Endodermal cell (in vitro differentiated cells): Measurements from ENCODE around the gene HJURP. TPM values are rescaled to one million over a fixed set of nuclear protein-coding genes. Genes with fewer than 3 reads are reported as not detected.

Experiments used
- DNase-seq: peaks from one replicate; pipeline ENCODE4 v3.0.0-alpha.2; 2017
- H3K27ac ChIP-seq: 2 replicates; pipeline ENCODE4 v1.5.1; 2013; ENCODE audit warnings: mild to moderate bottlenecking, low read depth, low read length, moderate library complexity
- H3K27me3 ChIP-seq: 2 replicates; pipeline ENCODE4 v1.6.1; 2013; ENCODE audit warnings: mild to moderate bottlenecking, low read length, moderate library complexity; ENCODE audit not compliant: insufficient read depth, control insufficient read depth, poor library complexity, severe bottlenecking
- H3K36me3 ChIP-seq: 2 replicates; pipeline ENCODE4 v1.7.0; 2013; ENCODE audit warnings: mild to moderate bottlenecking, low read length, moderate library complexity; ENCODE audit not compliant: control insufficient read depth, insufficient read depth
- H3K4me1 ChIP-seq: one replicate; pipeline ENCODE4 v1.7.0; 2013; ENCODE audit warnings: low read length; ENCODE audit not compliant: control insufficient read depth, insufficient read depth
- H3K4me3 ChIP-seq: 2 replicates; pipeline ENCODE4 v1.5.1; 2013; ENCODE audit warnings: mild to moderate bottlenecking, low read length, moderate library complexity
- H3K9ac ChIP-seq: 2 replicates; pipeline ENCODE4 v1.6.1; 2013; ENCODE audit warnings: mild to moderate bottlenecking, low read length, moderate library complexity; ENCODE audit not compliant: poor library complexity, severe bottlenecking; ENCODE audit errors: extremely low read depth
- H3K9me3 ChIP-seq: 2 replicates; pipeline ENCODE4 v1.6.1; 2013; ENCODE audit warnings: mild to moderate bottlenecking, low read length, moderate library complexity; ENCODE audit not compliant: control insufficient read depth
- H3K27ac Mint-ChIP-seq: 2 replicates; pipeline ENCODE4 v1.8.0; 2020; ENCODE audit warnings: mixed read lengths
- H3K27me3 Mint-ChIP-seq: 2 replicates; pipeline ENCODE4 v1.8.0; 2021; ENCODE audit warnings: mild to moderate bottlenecking, mixed read lengths; ENCODE audit not compliant: insufficient read depth
- H3K36me3 Mint-ChIP-seq: 2 replicates; pipeline ENCODE4 v1.8.0; 2020; ENCODE audit warnings: low read depth, mixed read lengths
- H3K4me1 Mint-ChIP-seq: 2 replicates; pipeline ENCODE4 v1.8.0; 2020; ENCODE audit warnings: mixed read lengths
- H3K4me3 Mint-ChIP-seq: 2 replicates; pipeline ENCODE4 v1.8.0; 2020; ENCODE audit warnings: mild to moderate bottlenecking, moderate library complexity, mixed read lengths
- H3K9me3 Mint-ChIP-seq: 2 replicates; pipeline ENCODE4 v1.8.0; 2020; ENCODE audit warnings: mild to moderate bottlenecking, mixed read lengths
- WGBS, 2 experiments: methylation state at CpG; one replicate each; pipeline versions ENCODE4 v1.1.5 to v1.1.7; 2013; ENCODE audit warnings: missing lambda C conversion rate in 2 of 2, mixed read lengths in 1 of 2; ENCODE audit not compliant: insufficient coverage in 1 of 2, insufficient read length in 1 of 2; 5-methylcytosine and 5-hydroxymethylcytosine counted together
- long read RNA-seq, 4 experiments: library from polyadenylated mRNA in 2 of 4; library from RNA in 1 of 4; library from capped mRNA in 1 of 4; stranded (forward) in 3 of 4; unstranded in 1 of 4; transcript quantifications; one replicate each; pipeline ENCODE4 v2.0.0, GENCODE V29; 2020 to 2021; ENCODE audit warnings: inconsistent platforms in 1 of 4
- polyA plus RNA-seq, 2 experiments: library from polyadenylated mRNA; stranded (reverse); fragments of 50-300 nt; gene quantifications; one replicate each; pipeline ENCODE4 v1.2.3, GENCODE V29; 2013
- total RNA-seq, 2 donors: library from RNA; stranded (reverse); fragmentation: NEBNext Ultra II Directional in 1 of 2; extraction: Animal tissue kit (Norgen Biotek cat#: 25700) in 1 of 2; gene quantifications; 2 replicates in 1 of 2; 3 replicates in 1 of 2; pipeline ENCODE4 v1.2.1, GENCODE V29; 2021
- TF ChIP-seq, protein P1 (sequence below): fragments of 200-600 bp; sonication (generic); conservative IDR thresholded peaks from 2 replicates; pipeline ENCODE4 v1.5.0; 2021; ENCODE audit warnings: antibody characterized with exemption, mild to moderate bottlenecking

HJURP gene, protein sequence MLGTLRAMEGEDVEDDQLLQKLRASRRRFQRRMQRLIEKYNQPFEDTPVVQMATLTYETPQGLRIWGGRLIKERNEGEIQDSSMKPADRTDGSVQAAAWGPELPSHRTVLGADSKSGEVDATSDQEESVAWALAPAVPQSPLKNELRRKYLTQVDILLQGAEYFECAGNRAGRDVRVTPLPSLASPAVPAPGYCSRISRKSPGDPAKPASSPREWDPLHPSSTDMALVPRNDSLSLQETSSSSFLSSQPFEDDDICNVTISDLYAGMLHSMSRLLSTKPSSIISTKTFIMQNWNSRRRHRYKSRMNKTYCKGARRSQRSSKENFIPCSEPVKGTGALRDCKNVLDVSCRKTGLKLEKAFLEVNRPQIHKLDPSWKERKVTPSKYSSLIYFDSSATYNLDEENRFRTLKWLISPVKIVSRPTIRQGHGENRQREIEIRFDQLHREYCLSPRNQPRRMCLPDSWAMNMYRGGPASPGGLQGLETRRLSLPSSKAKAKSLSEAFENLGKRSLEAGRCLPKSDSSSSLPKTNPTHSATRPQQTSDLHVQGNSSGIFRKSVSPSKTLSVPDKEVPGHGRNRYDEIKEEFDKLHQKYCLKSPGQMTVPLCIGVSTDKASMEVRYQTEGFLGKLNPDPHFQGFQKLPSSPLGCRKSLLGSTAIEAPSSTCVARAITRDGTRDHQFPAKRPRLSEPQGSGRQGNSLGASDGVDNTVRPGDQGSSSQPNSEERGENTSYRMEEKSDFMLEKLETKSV
- total RNA-seq, result 10 to 100 TPM; 39.4 to 78.9 TPM
- polyA plus RNA-seq (2013, experiment 1 of 2), result 64.5 TPM
- polyA plus RNA-seq (2013, experiment 2 of 2), result 61.4 TPM
- long read RNA-seq, experiment 1, transcript HJURP-202 (9 exons, 3,187 nt), result major isoform, 12 of 27 reads
- long read RNA-seq, experiment 1, partial matches to known transcripts, result 13 of 27 reads
- long read RNA-seq, experiment 1, other reads (novel, unspliced or antisense), result 2 of 27 reads
- long read RNA-seq, experiment 2, transcript HJURP-202 (9 exons, 3,187 nt), result major isoform, 108 of 123 reads
- long read RNA-seq, experiment 2, partial matches to known transcripts, result 5 of 123 reads
- long read RNA-seq, experiment 2, other reads (novel, unspliced or antisense), result 10 of 123 reads
- long read RNA-seq, experiment 3, transcript HJURP-202 (9 exons, 3,187 nt), result major isoform, 291 of 341 reads
- long read RNA-seq, experiment 3, partial matches to known transcripts, result 11 of 341 reads
- long read RNA-seq, experiment 3, other reads (novel, unspliced or antisense), result 35 of 341 reads
- long read RNA-seq, experiment 4, transcript HJURP-202 (9 exons, 3,187 nt), result major isoform, 9 of 13 reads
- long read RNA-seq, experiment 4, partial matches to known transcripts, result 2 of 13 reads
- long read RNA-seq, experiment 4, other reads (novel, unspliced or antisense), result 2 of 13 reads

DNA sequence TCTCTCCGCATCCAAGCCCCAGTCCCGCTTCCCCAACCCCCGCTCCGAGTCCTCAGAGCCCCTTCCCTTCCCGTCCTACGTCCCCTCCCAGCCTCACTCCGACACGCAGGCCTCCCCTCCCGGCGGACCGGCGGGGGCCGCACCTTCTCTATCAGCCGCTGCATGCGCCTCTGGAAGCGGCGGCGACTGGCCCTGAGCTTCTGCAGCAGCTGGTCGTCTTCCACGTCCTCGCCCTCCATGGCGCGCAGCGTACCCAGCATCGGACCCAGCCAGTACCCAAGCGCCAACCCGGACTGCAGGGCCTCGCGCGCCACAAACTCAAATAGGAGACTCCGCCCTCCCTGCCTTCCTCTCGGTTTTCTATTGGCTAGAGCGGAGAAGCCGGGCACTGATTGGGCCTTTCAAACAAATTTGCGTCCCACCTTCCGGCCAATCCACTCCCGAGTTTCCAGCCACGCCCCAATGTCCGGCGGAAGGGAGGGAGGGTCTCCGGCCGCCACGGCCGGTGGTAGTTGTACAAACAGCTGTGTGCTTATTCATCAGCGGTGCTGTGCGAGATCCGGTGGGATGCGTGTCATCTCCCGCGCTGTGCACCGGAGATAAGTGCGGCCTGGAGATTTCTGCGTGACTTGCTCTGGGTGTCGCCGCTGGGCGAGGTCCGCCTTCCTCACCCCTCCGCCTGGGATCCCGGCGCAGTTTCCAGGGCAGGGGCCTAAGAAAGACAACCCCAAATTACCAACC is at the start of gene HJURP:
HJURP (minus strand) TSS at position 295 of the 741 bp plus-strand sequence; CDS start at position 260, 35 bp downstream.
- peaks cover 37% of the 10 kb centered on the region for H3K36me3 ChIP-seq
- peak within 1 kb of the TSS; percentile 99 for H3K4me3 Mint-ChIP-seq
- H3K4me3 ChIP-seq, result peak within 1 kb of the TSS; percentile 90
- peaks cover 2% of the 10 kb centered on the region for H3K9me3 Mint-ChIP-seq
- TF ChIP-seq, protein P1, sequence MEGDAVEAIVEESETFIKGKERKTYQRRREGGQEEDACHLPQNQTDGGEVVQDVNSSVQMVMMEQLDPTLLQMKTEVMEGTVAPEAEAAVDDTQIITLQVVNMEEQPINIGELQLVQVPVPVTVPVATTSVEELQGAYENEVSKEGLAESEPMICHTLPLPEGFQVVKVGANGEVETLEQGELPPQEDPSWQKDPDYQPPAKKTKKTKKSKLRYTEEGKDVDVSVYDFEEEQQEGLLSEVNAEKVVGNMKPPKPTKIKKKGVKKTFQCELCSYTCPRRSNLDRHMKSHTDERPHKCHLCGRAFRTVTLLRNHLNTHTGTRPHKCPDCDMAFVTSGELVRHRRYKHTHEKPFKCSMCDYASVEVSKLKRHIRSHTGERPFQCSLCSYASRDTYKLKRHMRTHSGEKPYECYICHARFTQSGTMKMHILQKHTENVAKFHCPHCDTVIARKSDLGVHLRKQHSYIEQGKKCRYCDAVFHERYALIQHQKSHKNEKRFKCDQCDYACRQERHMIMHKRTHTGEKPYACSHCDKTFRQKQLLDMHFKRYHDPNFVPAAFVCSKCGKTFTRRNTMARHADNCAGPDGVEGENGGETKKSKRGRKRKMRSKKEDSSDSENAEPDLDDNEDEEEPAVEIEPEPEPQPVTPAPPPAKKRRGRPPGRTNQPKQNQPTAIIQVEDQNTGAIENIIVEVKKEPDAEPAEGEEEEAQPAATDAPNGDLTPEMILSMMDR, result no peak
- H3K36me3 Mint-ChIP-seq, result peaks cover 26% of the 10 kb centered on the region
- no peaks in the 10 kb centered on the region for H3K9me3 ChIP-seq
- no peaks in the 10 kb centered on the region for H3K27me3 ChIP-seq
- H3K27me3 Mint-ChIP-seq, result no peaks in the 10 kb centered on the region
- H3K9ac ChIP-seq, result peak within 1 kb of the TSS; percentile 73
- peaks cover 2% of the 10 kb centered on the region for H3K4me1 ChIP-seq
- DNase-seq, result peak; percentile 98
- no peak within 1 kb of the TSS for H3K27ac ChIP-seq
- WGBS, 2 experiments, result 0 to 2% methylated on average over 16 to 60 of the region's 60 CpGs
- H3K27ac Mint-ChIP-seq, result peak within 1 kb of the TSS; percentile 99
- H3K4me1 Mint-ChIP-seq, result peaks cover 19% of the 10 kb centered on the region

DNA sequence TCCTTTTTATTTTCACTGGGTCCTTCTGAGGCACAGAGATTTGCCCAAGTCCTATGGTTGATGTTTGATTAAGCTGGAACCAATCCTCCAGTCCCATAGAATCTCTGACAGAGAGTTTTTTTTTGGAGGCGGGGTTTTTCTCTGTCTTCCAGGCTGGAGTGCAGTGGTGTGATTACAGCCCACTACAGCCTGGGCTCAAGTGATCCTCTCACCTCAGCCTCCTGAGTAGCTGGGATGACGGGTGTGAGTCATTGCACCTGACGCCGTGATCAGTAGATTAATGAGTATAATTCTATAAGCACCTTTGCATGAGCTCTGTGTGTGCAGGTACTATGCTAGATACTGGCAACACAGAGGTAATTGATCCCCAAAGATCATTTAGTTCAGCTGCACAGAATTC is 47.5 kb upstream of the HJURP start:
- 81 to 85% methylated on average over 3 to 4 of the region's 4 CpGs for WGBS, 2 experiments
- Mint-ChIP-seq H3K4me1 (no peaks in the 10 kb centered on the region), H3K36me3 (no peaks in the 10 kb centered on the region), H3K27me3 (peaks cover 17% of the 10 kb centered on the region), H3K9me3 (no peaks in the 10 kb centered on the region), H3K27ac (no peak overlapping the region), H3K4me3 (no peak overlapping the region)
- Histone ChIP-seq H3K4me1 (no peaks in the 10 kb centered on the region), H3K27ac (no peak overlapping the region), H3K27me3 (peaks cover 27% of the 10 kb centered on the region), H3K9me3 (no peaks in the 10 kb centered on the region), H3K36me3 (no peaks in the 10 kb centered on the region), H3K4me3 (no peak overlapping the region), H3K9ac (no peak overlapping the region)
- DNase-seq, result no peak
- TF ChIP-seq, protein P1, result no peak
